Activated naive CD8-positive, alpha-beta T cell treated with anti-CD3 and anti-CD28 coated beads, Interleukin-2, amount 50 U/mL, for 24 hours (primary cell): ENCODE results near the gene ANKRD1.
"Not testable (repeated sequence)": the region's sequence is repeated elsewhere in the genome, so short reads cannot be mapped to it uniquely, and the experiment has no call there.

Experiments used
- ATAC-seq: fragments of 150-1000 bp; cut with Tn5 transposase; one replicate; pipeline ENCODE4 v1.10.0; 2021
- DNase-seq: peaks from one replicate; pipeline ENCODE4 v3.0.0; 2021
- H3K27ac Mint-ChIP-seq: one replicate; pipeline ENCODE4 v1.8.0; 2021; ENCODE audit warnings: mild to moderate bottlenecking, mixed read lengths
- H3K27me3 Mint-ChIP-seq: one replicate; pipeline ENCODE4 v1.8.0; 2021; ENCODE audit warnings: mixed read lengths
- H3K36me3 Mint-ChIP-seq: one replicate; pipeline ENCODE4 v1.8.0; 2021; ENCODE audit warnings: low read depth, mixed read lengths
- H3K4me1 Mint-ChIP-seq: one replicate; pipeline ENCODE4 v1.8.0; 2021; ENCODE audit warnings: mixed read lengths
- H3K4me3 Mint-ChIP-seq: one replicate; pipeline ENCODE4 v1.8.0; 2021; ENCODE audit warnings: mild to moderate bottlenecking, moderate library complexity, mixed read lengths
- H3K9me3 Mint-ChIP-seq: one replicate; pipeline ENCODE4 v1.8.0; 2021; ENCODE audit warnings: mixed read lengths

ANKRD1 gene

GRCh38 chr10:90945491-90946070 is 24.7 kb upstream of the ANKRD1 start:
- Mint-ChIP-seq H3K4me3 (no peak overlapping the region), H3K4me1 (peaks cover 6% of the 10 kb centered on the region), H3K36me3 (no peaks in the 10 kb centered on the region), H3K9me3 (no peaks in the 10 kb centered on the region), H3K27me3 (no peaks in the 10 kb centered on the region), H3K27ac (no peak overlapping the region)
- ATAC-seq: no peak
- no peak for DNase-seq

- H3K4me1 Mint-ChIP-seq: peaks cover 6% of the 10 kb centered on the region
- no peaks in the 10 kb centered on the region for H3K27me3 Mint-ChIP-seq
- ATAC-seq: no peak
- no peak overlapping the region for H3K4me3 Mint-ChIP-seq
- no peaks in the 10 kb centered on the region for H3K36me3 Mint-ChIP-seq
- DNase-seq: no peak
- H3K9me3 Mint-ChIP-seq: no peaks in the 10 kb centered on the region
- H3K27ac Mint-ChIP-seq: no peak overlapping the region
These were observed 23.9 kb upstream of the ANKRD1 start for GRCh38 chr10:90944749-90945148.

GRCh38 chr10:90942980-90943379 is 22.1 kb upstream of the ANKRD1 start:
- not testable (repeated sequence) for H3K27me3 Mint-ChIP-seq, H3K9me3 Mint-ChIP-seq, ATAC-seq, H3K4me3 Mint-ChIP-seq, DNase-seq, H3K4me1 Mint-ChIP-seq, H3K36me3 Mint-ChIP-seq, H3K27ac Mint-ChIP-seq

GRCh38 chr10:90939648-90940047 is 18.8 kb upstream of the ANKRD1 start:
- no peaks in the 10 kb centered on the region for H3K27me3 Mint-ChIP-seq
- DNase-seq (no peak), ATAC-seq (no peak)
- no peak overlapping the region for H3K4me3 Mint-ChIP-seq
- no peak overlapping the region for H3K27ac Mint-ChIP-seq
- H3K9me3 Mint-ChIP-seq: no peaks in the 10 kb centered on the region
- H3K4me1 Mint-ChIP-seq: no peaks in the 10 kb centered on the region
- no peaks in the 10 kb centered on the region for H3K36me3 Mint-ChIP-seq

GRCh38 chr10:90939116-90939515 is 18.2 kb upstream of the ANKRD1 start:
- H3K4me3 Mint-ChIP-seq: no peak overlapping the region
- no peak overlapping the region for H3K27ac Mint-ChIP-seq
- no peak for ATAC-seq
- no peaks in the 10 kb centered on the region for H3K36me3 Mint-ChIP-seq
- no peaks in the 10 kb centered on the region for H3K9me3 Mint-ChIP-seq
- H3K27me3 Mint-ChIP-seq: no peaks in the 10 kb centered on the region
- no peak for DNase-seq
- no peaks in the 10 kb centered on the region for H3K4me1 Mint-ChIP-seq

- H3K4me1 Mint-ChIP-seq: no peaks in the 10 kb centered on the region
- H3K9me3 Mint-ChIP-seq: no peaks in the 10 kb centered on the region
- no peak for DNase-seq
- no peaks in the 10 kb centered on the region for H3K27me3 Mint-ChIP-seq
- no peak for ATAC-seq
- no peak overlapping the region for H3K4me3 Mint-ChIP-seq
- H3K36me3 Mint-ChIP-seq: no peaks in the 10 kb centered on the region
- no peak overlapping the region for H3K27ac Mint-ChIP-seq
These were observed 16.9 kb upstream of the ANKRD1 start for GRCh38 chr10:90937645-90938258.

- no peak overlapping the region for H3K4me3 Mint-ChIP-seq
- H3K9me3 Mint-ChIP-seq: no peaks in the 10 kb centered on the region
- H3K27me3 Mint-ChIP-seq: peaks cover under 1% of the 10 kb centered on the region
- DNase-seq: no peak
- ATAC-seq: no peak
- H3K4me1 Mint-ChIP-seq: no peaks in the 10 kb centered on the region
- H3K36me3 Mint-ChIP-seq: no peaks in the 10 kb centered on the region
- no peak overlapping the region for H3K27ac Mint-ChIP-seq
These were observed 15.4 kb upstream of the ANKRD1 start for GRCh38 chr10:90936276-90936659.

- Mint-ChIP-seq H3K9me3 (no peaks in the 10 kb centered on the region), H3K27me3 (peaks cover 3% of the 10 kb centered on the region), H3K36me3 (no peaks in the 10 kb centered on the region), H3K4me3 (no peak overlapping the region), H3K4me1 (no peaks in the 10 kb centered on the region), H3K27ac (no peak overlapping the region)
- ATAC-seq: no peak
- DNase-seq: no peak
These were observed 14.8 kb upstream of the ANKRD1 start for GRCh38 chr10:90935581-90936275.

- DNase-seq: no peak
- H3K27ac Mint-ChIP-seq: no peak overlapping the region
- peaks cover 8% of the 10 kb centered on the region for H3K27me3 Mint-ChIP-seq
- H3K9me3 Mint-ChIP-seq: no peaks in the 10 kb centered on the region
- H3K36me3 Mint-ChIP-seq: no peaks in the 10 kb centered on the region
- H3K4me3 Mint-ChIP-seq: no peak overlapping the region
- no peaks in the 10 kb centered on the region for H3K4me1 Mint-ChIP-seq
- ATAC-seq: no peak
These were observed 10.3 kb upstream of the ANKRD1 start for GRCh38 chr10:90930971-90931871.

- Mint-ChIP-seq H3K9me3 (no peaks in the 10 kb centered on the region), H3K4me3 (no peak overlapping the region), H3K27me3 (peaks cover 8% of the 10 kb centered on the region), H3K36me3 (no peaks in the 10 kb centered on the region), H3K4me1 (no peaks in the 10 kb centered on the region), H3K27ac (no peak overlapping the region)
- ATAC-seq: no peak
- DNase-seq: no peak
These were observed 9.4 kb upstream of the ANKRD1 start for GRCh38 chr10:90930070-90930837.

- H3K27ac Mint-ChIP-seq: no peak overlapping the region
- ATAC-seq: no peak
- H3K27me3 Mint-ChIP-seq: peaks cover 8% of the 10 kb centered on the region
- no peaks in the 10 kb centered on the region for H3K36me3 Mint-ChIP-seq
- no peaks in the 10 kb centered on the region for H3K9me3 Mint-ChIP-seq
- no peak overlapping the region for H3K4me3 Mint-ChIP-seq
- DNase-seq: no peak
- no peaks in the 10 kb centered on the region for H3K4me1 Mint-ChIP-seq
These were observed 8.3 kb upstream of the ANKRD1 start for GRCh38 chr10:90929179-90929578.

- Mint-ChIP-seq H3K36me3 (no peaks in the 10 kb centered on the region), H3K4me1 (no peaks in the 10 kb centered on the region)
- no peak for ATAC-seq
These were observed 6.4 kb upstream of the ANKRD1 start for GRCh38 chr10:90927293-90927692.

GRCh38 chr10:90925079-90926029 is 4.5 kb upstream of the ANKRD1 start:
- ATAC-seq (no peak), DNase-seq (no peak)
- Mint-ChIP-seq H3K27ac (no peak overlapping the region), H3K4me3 (no peak overlapping the region), H3K36me3 (no peaks in the 10 kb centered on the region), H3K27me3 (peaks cover 10% of the 10 kb centered on the region), H3K9me3 (no peaks in the 10 kb centered on the region), H3K4me1 (no peaks in the 10 kb centered on the region)

More at GRCh38 chr10:90927293-90927692, 6.4 kb upstream of the ANKRD1 start:
- Mint-ChIP-seq H3K4me3 (no peak overlapping the region), H3K27ac (no peak overlapping the region), H3K27me3 (peaks cover 13% of the 10 kb centered on the region), H3K9me3 (no peaks in the 10 kb centered on the region)
- DNase-seq: no peak
